C4-2B (cell line): ENCODE measurements around the gene DST.

Experiments used
- H3K27ac ChIP-seq: fragments of 450-650 bp; 2 replicates; pipeline ENCODE4 v1.5.1; 2017
- ZFX ChIP-seq: fragments of 450-650 bp; IDR thresholded peaks from 2 replicates; pipeline ENCODE4 v1.6.1; 2017
- TF ChIP-seq, protein P1 (sequence below): fragments of 450-650 bp; conservative IDR thresholded peaks from 2 replicates; pipeline ENCODE4 v1.5.1; 2017; ENCODE audit warnings: mild to moderate bottlenecking

DST gene

DNA sequence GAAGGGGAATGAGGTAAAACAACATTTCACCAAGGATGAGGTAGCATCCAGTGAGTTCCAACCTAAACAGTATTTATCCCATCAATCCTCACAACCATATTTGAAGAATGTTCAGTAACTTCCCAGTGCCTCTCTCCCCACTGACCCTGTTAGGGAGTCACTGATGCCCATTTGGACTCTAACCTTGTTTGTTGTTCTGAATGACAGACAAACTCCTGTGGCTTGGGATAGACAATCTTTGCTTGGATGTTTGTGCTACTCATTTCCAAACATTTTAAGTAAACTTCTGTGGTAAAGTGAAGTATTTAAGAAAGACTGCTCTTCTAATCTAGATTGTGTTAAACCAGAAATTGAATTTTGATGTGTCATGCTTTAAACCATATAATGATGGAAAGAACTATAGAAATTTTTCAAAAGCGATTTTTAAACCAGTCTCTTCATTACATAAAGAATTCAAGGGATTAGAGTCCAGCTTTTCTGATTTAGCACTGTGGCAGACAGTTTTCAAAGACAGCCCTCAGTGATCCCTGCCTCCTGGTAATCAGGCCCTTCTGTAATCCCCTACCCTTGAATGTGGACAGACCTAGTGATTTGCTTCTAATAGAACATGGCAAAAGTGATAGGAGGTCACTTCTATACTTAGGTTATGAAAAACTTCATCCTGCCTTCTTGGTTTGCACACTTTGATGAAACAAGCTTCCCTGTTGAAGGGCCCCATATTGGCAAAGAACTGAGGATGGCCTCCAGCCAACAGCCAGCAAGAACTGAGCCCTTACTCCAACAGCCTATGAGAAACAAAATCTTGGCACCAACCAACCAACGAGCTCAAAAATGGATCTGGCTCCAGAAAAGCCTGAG, 191.6 kb downstream of the DST start:
- no peak for TF ChIP-seq ZFX
- TF ChIP-seq, protein P1, sequence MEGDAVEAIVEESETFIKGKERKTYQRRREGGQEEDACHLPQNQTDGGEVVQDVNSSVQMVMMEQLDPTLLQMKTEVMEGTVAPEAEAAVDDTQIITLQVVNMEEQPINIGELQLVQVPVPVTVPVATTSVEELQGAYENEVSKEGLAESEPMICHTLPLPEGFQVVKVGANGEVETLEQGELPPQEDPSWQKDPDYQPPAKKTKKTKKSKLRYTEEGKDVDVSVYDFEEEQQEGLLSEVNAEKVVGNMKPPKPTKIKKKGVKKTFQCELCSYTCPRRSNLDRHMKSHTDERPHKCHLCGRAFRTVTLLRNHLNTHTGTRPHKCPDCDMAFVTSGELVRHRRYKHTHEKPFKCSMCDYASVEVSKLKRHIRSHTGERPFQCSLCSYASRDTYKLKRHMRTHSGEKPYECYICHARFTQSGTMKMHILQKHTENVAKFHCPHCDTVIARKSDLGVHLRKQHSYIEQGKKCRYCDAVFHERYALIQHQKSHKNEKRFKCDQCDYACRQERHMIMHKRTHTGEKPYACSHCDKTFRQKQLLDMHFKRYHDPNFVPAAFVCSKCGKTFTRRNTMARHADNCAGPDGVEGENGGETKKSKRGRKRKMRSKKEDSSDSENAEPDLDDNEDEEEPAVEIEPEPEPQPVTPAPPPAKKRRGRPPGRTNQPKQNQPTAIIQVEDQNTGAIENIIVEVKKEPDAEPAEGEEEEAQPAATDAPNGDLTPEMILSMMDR = no peak
- H3K27ac ChIP-seq = no peak overlapping the region

DNA sequence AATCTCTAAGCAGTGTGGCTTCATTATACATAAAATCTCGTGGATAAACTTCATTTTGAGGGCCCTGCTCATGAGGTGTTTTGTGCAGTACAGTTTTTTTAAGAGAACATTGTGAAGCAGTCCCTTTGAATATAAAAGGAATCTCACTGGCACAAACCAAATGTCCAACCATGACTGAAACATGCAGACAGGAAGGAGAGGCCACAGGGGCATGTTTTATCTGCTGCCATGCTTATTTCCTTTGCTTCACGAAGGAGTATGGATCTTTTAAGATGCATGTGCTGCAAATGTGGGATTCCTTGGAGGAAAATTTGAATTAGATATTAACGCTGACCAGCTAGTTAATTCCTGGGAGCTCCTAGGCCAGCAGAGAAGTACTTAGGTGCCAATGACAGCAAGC, 192.3 kb downstream of the DST start:
- TF ChIP-seq ZFX = no peak
- TF ChIP-seq, protein P1 = no peak
- H3K27ac ChIP-seq = no peak overlapping the region

- no peak overlapping the region for H3K27ac ChIP-seq
- TF ChIP-seq ZFX = no peak
- TF ChIP-seq, protein P1 = no peak
These were observed 194.6 kb downstream of the DST start for GRCh38 chr6:56448046-56448445.

- H3K27ac ChIP-seq = no peak overlapping the region
- TF ChIP-seq ZFX = no peak
These were observed 196.9 kb downstream of the DST start for GRCh38 chr6:56445818-56446217.

- no peak overlapping the region for H3K27ac ChIP-seq
- TF ChIP-seq ZFX = no peak
- TF ChIP-seq, protein P1 = no peak
These were observed 197.8 kb downstream of the DST start for GRCh38 chr6:56444855-56445254.

- no peak overlapping the region for H3K27ac ChIP-seq
- TF ChIP-seq ZFX = no peak
- TF ChIP-seq, protein P1 = no peak
These were observed 202.1 kb downstream of the DST start for GRCh38 chr6:56440551-56440981.

DNA sequence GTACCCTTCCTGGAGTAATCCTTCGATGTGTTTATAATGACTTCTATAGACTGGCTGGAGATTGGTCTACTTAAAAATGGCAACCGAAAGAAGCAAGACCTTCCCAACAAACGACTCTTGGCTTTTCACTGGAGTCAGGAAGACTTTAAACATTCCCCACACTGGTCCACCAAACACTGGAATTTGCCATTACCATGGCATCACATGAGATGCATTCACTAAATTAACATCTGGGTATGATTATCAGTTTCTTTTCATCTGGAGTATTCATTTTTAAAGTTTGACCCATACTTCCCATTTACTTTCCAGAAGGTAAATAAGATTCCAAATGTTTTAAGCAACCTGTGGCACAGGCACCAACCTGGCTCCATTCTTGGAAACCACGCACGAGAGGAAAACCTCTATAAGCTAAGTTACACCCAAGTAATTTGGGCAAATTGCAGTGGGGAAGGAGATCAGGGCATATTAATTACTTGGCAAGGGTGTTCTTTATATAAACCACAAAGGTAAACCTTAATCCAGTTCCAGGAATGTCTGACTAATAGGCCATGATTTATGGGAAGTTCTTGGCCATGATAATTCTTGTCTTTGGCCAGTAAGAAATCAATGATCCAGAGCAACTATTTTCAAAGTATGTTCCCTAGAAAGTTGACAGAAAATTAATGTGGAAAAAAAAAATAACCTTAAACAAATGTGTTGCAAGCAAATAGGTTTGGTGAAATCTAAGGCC, 205.4 kb downstream of the DST start:
- H3K27ac ChIP-seq = no peak overlapping the region
- TF ChIP-seq ZFX = no peak
- TF ChIP-seq, protein P1 = no peak
